Neuron (in vitro differentiated cells): Measurements from ENCODE around the gene LCMT1.
A peak's percentile ranks its signal among the peaks of the same experiment; 100 is the strongest.

Experiments
- H2AFZ ChIP-seq: one replicate; pipeline ENCODE4 v1.6.1; 2013; ENCODE audit warnings: low read depth, mild to moderate bottlenecking, inconsistent platforms, low read length, moderate library complexity
- H3K27me3 ChIP-seq: one replicate; pipeline ENCODE4 v1.6.1; 2013; ENCODE audit warnings: low read length; ENCODE audit not compliant: insufficient read depth
- H3K36me3 ChIP-seq: one replicate; pipeline ENCODE4 v1.6.1; 2013; ENCODE audit warnings: low read length; ENCODE audit not compliant: insufficient read depth
- H3K4me1 ChIP-seq: one replicate; pipeline ENCODE4 v1.6.1; 2013; ENCODE audit warnings: low read length; ENCODE audit not compliant: insufficient read depth
- H3K4me3 ChIP-seq: 2 replicates; pipeline ENCODE4 v1.5.1; 2013; ENCODE audit warnings: mild to moderate bottlenecking, low read length, moderate library complexity
- H3K9me3 ChIP-seq: one replicate; pipeline ENCODE4 v1.6.1; 2013; ENCODE audit warnings: low read length

LCMT1 gene

GRCh38 chr16:25198021-25198420 is 86.5 kb downstream of the LCMT1 start:
- no peaks in the 10 kb centered on the region for H3K4me1 ChIP-seq
- no peak overlapping the region for H3K4me3 ChIP-seq
- no peaks in the 10 kb centered on the region for H3K27me3 ChIP-seq

GRCh38 chr16:25199457-25199856 is 87.9 kb downstream of the LCMT1 start:
- Histone ChIP-seq H3K9me3 (no peaks in the 10 kb centered on the region), H2AFZ (no peak overlapping the region), H3K4me3 (no peak overlapping the region), H3K4me1 (no peaks in the 10 kb centered on the region), H3K36me3 (no peaks in the 10 kb centered on the region), H3K27me3 (no peaks in the 10 kb centered on the region)

More at GRCh38 chr16:25198021-25198420, 86.5 kb downstream of the LCMT1 start:
- H3K36me3 ChIP-seq, result no peaks in the 10 kb centered on the region
- no peaks in the 10 kb centered on the region for H3K9me3 ChIP-seq
- H2AFZ ChIP-seq, result no peak overlapping the region

GRCh38 chr16:25210758-25211157 is 99.2 kb downstream of the LCMT1 start:
- H3K4me1 ChIP-seq, result no peaks in the 10 kb centered on the region
- no peaks in the 10 kb centered on the region for H3K9me3 ChIP-seq
- no peaks in the 10 kb centered on the region for H3K36me3 ChIP-seq
- H2AFZ ChIP-seq, result no peak overlapping the region
- no peak overlapping the region for H3K4me3 ChIP-seq
- H3K27me3 ChIP-seq, result no peaks in the 10 kb centered on the region

GRCh38 chr16:25212636-25213035 is 101.1 kb downstream of the LCMT1 start:
- no peak overlapping the region for H3K4me3 ChIP-seq
- H3K27me3 ChIP-seq, result no peaks in the 10 kb centered on the region
- no peaks in the 10 kb centered on the region for H3K36me3 ChIP-seq
- no peaks in the 10 kb centered on the region for H3K4me1 ChIP-seq
- no peak overlapping the region for H2AFZ ChIP-seq
- no peaks in the 10 kb centered on the region for H3K9me3 ChIP-seq

- Histone ChIP-seq H3K9me3 (no peaks in the 10 kb centered on the region), H3K4me1 (no peaks in the 10 kb centered on the region), H3K4me3 (no peak overlapping the region), H3K36me3 (no peaks in the 10 kb centered on the region), H2AFZ (no peak overlapping the region), H3K27me3 (no peaks in the 10 kb centered on the region)
These were observed 102.3 kb downstream of the LCMT1 start for GRCh38 chr16:25213709-25214397.

- no peaks in the 10 kb centered on the region for H3K4me1 ChIP-seq
- H3K27me3 ChIP-seq, result no peaks in the 10 kb centered on the region
- H3K36me3 ChIP-seq, result no peaks in the 10 kb centered on the region
- H2AFZ ChIP-seq, result no peak overlapping the region
- no peak overlapping the region for H3K4me3 ChIP-seq
- no peaks in the 10 kb centered on the region for H3K9me3 ChIP-seq
These were observed 105.6 kb downstream of the LCMT1 start for GRCh38 chr16:25217112-25217511.

GRCh38 chr16:25217921-25218320 is 106.4 kb downstream of the LCMT1 start:
- H3K9me3 ChIP-seq, result no peaks in the 10 kb centered on the region
- H3K4me1 ChIP-seq, result no peaks in the 10 kb centered on the region
- H3K4me3 ChIP-seq, result no peak overlapping the region
- H3K27me3 ChIP-seq, result no peaks in the 10 kb centered on the region
- H3K36me3 ChIP-seq, result no peaks in the 10 kb centered on the region
- no peak overlapping the region for H2AFZ ChIP-seq

- H3K36me3 ChIP-seq, result no peaks in the 10 kb centered on the region
- no peak overlapping the region for H3K4me3 ChIP-seq
- H3K27me3 ChIP-seq, result no peaks in the 10 kb centered on the region
These were observed 107.7 kb downstream of the LCMT1 start for GRCh38 chr16:25219070-25219737.

GRCh38 chr16:25222959-25223358 is 111.4 kb downstream of the LCMT1 start:
- H3K4me1 ChIP-seq, result no peaks in the 10 kb centered on the region
- peak overlapping the region; percentile 37 for H2AFZ ChIP-seq
- no peaks in the 10 kb centered on the region for H3K9me3 ChIP-seq
- no peaks in the 10 kb centered on the region for H3K36me3 ChIP-seq
- no peak overlapping the region for H3K4me3 ChIP-seq
- H3K27me3 ChIP-seq, result no peaks in the 10 kb centered on the region

More at GRCh38 chr16:25219070-25219737, 107.7 kb downstream of the LCMT1 start:
- no peaks in the 10 kb centered on the region for H3K9me3 ChIP-seq
- no peak overlapping the region for H2AFZ ChIP-seq
- no peaks in the 10 kb centered on the region for H3K4me1 ChIP-seq

GRCh38 chr16:25223964-25224363 is 112.4 kb downstream of the LCMT1 start:
- H3K4me1 ChIP-seq, result no peaks in the 10 kb centered on the region
- no peak overlapping the region for H3K4me3 ChIP-seq
- H3K9me3 ChIP-seq, result no peaks in the 10 kb centered on the region
- no peaks in the 10 kb centered on the region for H3K36me3 ChIP-seq
- no peaks in the 10 kb centered on the region for H3K27me3 ChIP-seq
- no peak overlapping the region for H2AFZ ChIP-seq

- no peaks in the 10 kb centered on the region for H3K27me3 ChIP-seq
- no peak overlapping the region for H3K4me3 ChIP-seq
- H2AFZ ChIP-seq, result no peak overlapping the region
- H3K36me3 ChIP-seq, result no peaks in the 10 kb centered on the region
- no peaks in the 10 kb centered on the region for H3K9me3 ChIP-seq
- no peaks in the 10 kb centered on the region for H3K4me1 ChIP-seq
These were observed 113.3 kb downstream of the LCMT1 start for GRCh38 chr16:25224731-25225319.
